Neural crest cell (in vitro differentiated cells): ENCODE results near the gene ATXN7L1. TPM values are rescaled to one million over a fixed set of nuclear protein-coding genes. Genes with fewer than 3 reads are reported as not detected.

ENCODE experiments used
- DNase-seq: peaks from one replicate; pipeline ENCODE4 v3.0.0; 2021; ENCODE audit warnings: low read depth, mixed read lengths, low spot score
- H3K27ac Mint-ChIP-seq: one replicate; pipeline ENCODE4 v1.8.0; 2021; ENCODE audit warnings: mild to moderate bottlenecking, mixed read lengths; ENCODE audit not compliant: unreplicated experiment
- H3K27me3 Mint-ChIP-seq: 2 replicates; pipeline ENCODE4 v1.8.0; 2021; ENCODE audit warnings: low read depth, mild to moderate bottlenecking, mixed read lengths
- H3K36me3 Mint-ChIP-seq: 2 replicates; pipeline ENCODE4 v1.8.0; 2021; ENCODE audit warnings: low read depth, mild to moderate bottlenecking, mixed read lengths
- H3K4me1 Mint-ChIP-seq: 2 replicates; pipeline ENCODE4 v1.8.0; 2021; ENCODE audit warnings: mixed read lengths
- H3K4me3 Mint-ChIP-seq: one replicate; pipeline ENCODE4 v1.8.0; 2021; ENCODE audit warnings: mild to moderate bottlenecking, mixed read lengths
- H3K9me3 Mint-ChIP-seq: 2 replicates; pipeline ENCODE4 v1.8.0; 2021; ENCODE audit warnings: mixed read lengths
- total RNA-seq: library from RNA; stranded (reverse); gene quantifications from 2 replicates; pipeline ENCODE4 v1.2.1, GENCODE V29; 2021
- TF ChIP-seq, protein P1 (sequence below): fragments of 200-600 bp; sonication (generic); conservative IDR thresholded peaks from 2 replicates; pipeline ENCODE4 v1.5.0; 2021; ENCODE audit warnings: antibody characterized with exemption, mild to moderate bottlenecking

ATXN7L1 gene
- total RNA-seq, 1 donor from 2014 or later, result 14.4 TPM

DNA sequence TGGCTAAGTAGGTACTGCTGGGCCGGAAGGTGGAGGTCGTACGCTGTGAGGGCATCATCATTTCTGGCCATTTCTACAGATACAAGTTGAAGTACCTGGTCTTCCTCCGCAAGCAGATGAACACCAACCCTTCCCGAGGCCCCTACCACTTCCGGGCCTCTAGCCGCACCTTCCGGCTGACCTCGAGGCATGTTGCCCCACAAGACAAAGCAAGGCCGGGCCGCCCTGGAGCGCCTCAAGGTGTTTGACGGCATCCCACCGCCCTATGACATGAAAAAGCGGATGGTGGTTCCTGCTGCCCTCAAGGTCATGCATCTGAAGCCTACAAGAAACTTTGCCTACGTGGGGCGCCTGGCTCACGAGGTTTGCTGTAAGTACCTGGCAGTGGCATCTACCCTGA, 56.8 kb downstream of the ATXN7L1 start:
- TF ChIP-seq, protein P1, sequence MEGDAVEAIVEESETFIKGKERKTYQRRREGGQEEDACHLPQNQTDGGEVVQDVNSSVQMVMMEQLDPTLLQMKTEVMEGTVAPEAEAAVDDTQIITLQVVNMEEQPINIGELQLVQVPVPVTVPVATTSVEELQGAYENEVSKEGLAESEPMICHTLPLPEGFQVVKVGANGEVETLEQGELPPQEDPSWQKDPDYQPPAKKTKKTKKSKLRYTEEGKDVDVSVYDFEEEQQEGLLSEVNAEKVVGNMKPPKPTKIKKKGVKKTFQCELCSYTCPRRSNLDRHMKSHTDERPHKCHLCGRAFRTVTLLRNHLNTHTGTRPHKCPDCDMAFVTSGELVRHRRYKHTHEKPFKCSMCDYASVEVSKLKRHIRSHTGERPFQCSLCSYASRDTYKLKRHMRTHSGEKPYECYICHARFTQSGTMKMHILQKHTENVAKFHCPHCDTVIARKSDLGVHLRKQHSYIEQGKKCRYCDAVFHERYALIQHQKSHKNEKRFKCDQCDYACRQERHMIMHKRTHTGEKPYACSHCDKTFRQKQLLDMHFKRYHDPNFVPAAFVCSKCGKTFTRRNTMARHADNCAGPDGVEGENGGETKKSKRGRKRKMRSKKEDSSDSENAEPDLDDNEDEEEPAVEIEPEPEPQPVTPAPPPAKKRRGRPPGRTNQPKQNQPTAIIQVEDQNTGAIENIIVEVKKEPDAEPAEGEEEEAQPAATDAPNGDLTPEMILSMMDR, result no peak
- peaks cover 3% of the 10 kb centered on the region for H3K9me3 Mint-ChIP-seq
- peaks cover 11% of the 10 kb centered on the region for H3K36me3 Mint-ChIP-seq
- no peaks in the 10 kb centered on the region for H3K27me3 Mint-ChIP-seq
- no peak overlapping the region for H3K27ac Mint-ChIP-seq
- no peak overlapping the region for H3K4me3 Mint-ChIP-seq
- peaks cover 17% of the 10 kb centered on the region for H3K4me1 Mint-ChIP-seq
- no peak for DNase-seq

DNA sequence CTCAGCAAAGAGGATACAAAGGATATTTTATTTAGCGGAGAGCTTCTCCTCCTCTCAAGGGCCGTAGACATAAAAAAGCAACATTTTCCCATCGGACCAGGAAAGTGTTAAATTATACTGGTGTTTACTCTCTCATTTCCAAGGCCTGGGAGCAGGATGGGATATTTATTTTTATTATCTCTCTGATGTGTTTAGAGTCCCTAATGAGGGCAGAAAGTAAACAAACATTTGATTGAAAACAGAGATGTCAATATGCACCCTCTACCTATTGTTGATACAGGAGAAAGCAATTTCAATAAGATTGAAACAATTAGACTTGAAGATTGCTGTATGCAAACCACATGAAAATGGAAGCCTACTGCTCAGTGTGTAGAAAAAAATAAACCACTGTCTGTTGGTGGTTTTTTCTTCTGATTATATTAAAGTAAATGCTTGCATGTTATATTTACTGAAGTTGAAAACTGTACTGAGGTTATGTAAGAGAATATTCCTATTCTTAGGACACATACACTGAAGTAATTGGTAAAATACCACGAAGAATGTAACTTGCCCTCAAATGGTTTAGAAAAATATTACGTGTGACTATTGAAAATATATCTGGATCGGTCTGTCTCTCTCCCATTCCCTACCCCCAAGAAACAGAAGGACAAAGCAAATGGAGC, 59.3 kb downstream of the ATXN7L1 start:
- peak overlapping the region; percentile 28 for H3K27ac Mint-ChIP-seq
- no peak overlapping the region for H3K4me3 Mint-ChIP-seq
- H3K36me3 Mint-ChIP-seq, result peaks cover 6% of the 10 kb centered on the region
- DNase-seq, result no peak
- H3K27me3 Mint-ChIP-seq, result no peaks in the 10 kb centered on the region
- H3K4me1 Mint-ChIP-seq, result peaks cover 17% of the 10 kb centered on the region
- no peaks in the 10 kb centered on the region for H3K9me3 Mint-ChIP-seq
- TF ChIP-seq, protein P1, result no peak

DNA sequence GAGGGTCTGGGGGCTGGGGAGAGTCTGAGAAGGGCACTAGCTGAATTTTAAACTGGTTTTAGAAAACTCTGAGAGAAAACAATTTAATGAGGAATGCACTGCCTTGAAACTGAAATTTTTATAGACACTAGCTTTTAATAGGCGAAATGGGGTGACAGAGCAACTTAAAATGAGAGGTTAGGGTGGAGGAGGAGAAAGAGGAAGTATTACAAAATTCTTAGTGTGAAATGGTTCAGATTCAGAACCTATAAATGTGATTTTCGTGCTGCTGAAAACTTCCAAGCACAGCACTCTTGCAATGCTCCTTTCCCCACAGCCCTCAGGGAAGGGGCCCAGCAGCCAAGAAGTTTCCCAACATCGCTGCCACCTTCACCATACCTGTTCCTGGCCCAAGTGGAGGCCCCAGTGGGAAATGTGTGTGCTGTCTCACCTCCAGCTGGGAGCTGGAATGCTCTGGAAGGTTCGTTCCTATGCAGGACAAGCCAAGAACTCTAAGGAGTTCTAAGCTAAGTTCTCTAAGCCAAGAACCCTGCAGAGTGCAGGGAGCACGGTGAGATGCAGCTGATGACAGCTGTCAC, 60.0 kb downstream of the ATXN7L1 start:
- TF ChIP-seq, protein P1, result no peak
- H3K9me3 Mint-ChIP-seq, result no peaks in the 10 kb centered on the region
- H3K27ac Mint-ChIP-seq, result peak overlapping the region; percentile 28
- no peak for DNase-seq
- no peak overlapping the region for H3K4me3 Mint-ChIP-seq
- peaks cover 6% of the 10 kb centered on the region for H3K36me3 Mint-ChIP-seq
- H3K27me3 Mint-ChIP-seq, result no peaks in the 10 kb centered on the region
- peaks cover 17% of the 10 kb centered on the region for H3K4me1 Mint-ChIP-seq

DNA sequence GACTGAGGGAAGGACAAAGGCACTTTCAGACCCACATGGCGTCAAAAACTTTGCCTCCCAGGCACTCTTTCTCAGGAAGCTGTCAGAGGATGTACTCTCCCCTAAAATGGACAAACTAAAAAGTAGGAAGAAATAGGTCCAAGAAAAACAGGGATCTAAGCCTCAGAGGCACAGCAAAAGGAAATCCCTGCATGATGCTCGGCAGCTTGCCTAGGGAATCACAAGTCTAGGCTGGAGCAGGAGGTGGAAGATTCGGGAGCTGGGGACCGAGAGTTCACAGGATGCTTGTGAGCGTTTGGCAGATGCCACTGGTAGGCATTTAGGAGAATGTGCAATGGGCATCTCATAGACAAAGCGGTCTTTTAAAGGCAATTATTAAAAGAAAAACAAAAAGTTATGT, 60.8 kb downstream of the ATXN7L1 start:
- no peak for DNase-seq
- TF ChIP-seq, protein P1, result no peak
- Mint-ChIP-seq H3K36me3 (peaks cover 4% of the 10 kb centered on the region), H3K27ac (no peak overlapping the region), H3K4me3 (no peak overlapping the region), H3K9me3 (no peaks in the 10 kb centered on the region), H3K27me3 (no peaks in the 10 kb centered on the region), H3K4me1 (peaks cover 17% of the 10 kb centered on the region)

DNA sequence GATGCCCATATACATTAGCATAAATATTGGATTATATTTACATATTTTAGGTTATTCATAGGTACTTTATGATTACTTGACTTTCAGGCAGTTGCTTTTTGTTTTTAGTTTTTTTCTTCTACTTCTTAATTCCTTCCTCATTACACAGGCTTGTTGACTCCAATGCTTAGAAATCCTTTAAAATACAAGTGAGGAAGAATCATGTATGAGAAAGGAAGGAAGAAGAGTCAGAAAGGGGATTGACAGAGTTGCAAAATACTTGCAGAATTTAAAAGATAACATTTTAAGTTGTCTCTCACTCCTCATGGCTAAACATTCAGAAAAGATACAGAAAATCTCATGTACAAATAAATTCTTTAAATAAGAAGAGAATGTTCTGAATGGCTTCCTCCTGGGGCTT, 61.9 kb downstream of the ATXN7L1 start:
- H3K4me1 Mint-ChIP-seq, result peaks cover 17% of the 10 kb centered on the region
- H3K9me3 Mint-ChIP-seq, result no peaks in the 10 kb centered on the region
- no peaks in the 10 kb centered on the region for H3K27me3 Mint-ChIP-seq
- H3K36me3 Mint-ChIP-seq, result peaks cover 6% of the 10 kb centered on the region
- TF ChIP-seq, protein P1, result no peak
- no peak overlapping the region for H3K4me3 Mint-ChIP-seq
- H3K27ac Mint-ChIP-seq, result no peak overlapping the region
- DNase-seq, result no peak
